Measurements from ENCODE around the gene RBBP8.

RBBP8 gene

DNA sequence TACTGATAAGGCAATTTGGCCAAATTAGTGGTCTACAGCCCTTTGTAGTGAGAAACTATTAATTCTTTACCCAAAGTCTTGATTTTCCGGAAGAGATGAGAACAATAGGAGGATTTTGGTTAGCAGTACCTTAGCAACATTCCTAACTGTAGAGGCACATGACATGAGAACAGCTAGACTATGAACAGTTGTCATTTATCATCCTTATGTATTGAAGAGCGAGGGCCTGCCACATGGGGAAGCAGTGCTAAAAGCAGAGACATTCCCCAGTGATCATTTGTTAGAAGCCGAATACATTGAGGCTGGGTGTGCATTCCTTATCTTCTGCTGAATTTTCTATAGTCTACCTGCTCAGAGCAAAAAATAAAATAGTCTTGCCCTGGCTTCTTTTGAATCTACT lies 65.2 kb downstream of the RBBP8 start:
- peaks cover 2% of the 10 kb centered on the region for H3K4me1 Mint-ChIP-seq (ENCODE audit: low read depth)
- no peak overlapping the region for H3K27ac Mint-ChIP-seq
- no peaks in the 10 kb centered on the region for H3K27me3 Mint-ChIP-seq
- H3K36me3 Mint-ChIP-seq (ENCODE audit: low read depth) = peaks cover 73% of the 10 kb centered on the region
- H3K4me3 Mint-ChIP-seq = no peak overlapping the region
- H3K9me3 Mint-ChIP-seq = no peaks in the 10 kb centered on the region
- DNase-seq = no peak

GRCh38 chr18:22999212-22999611 lies 66.1 kb downstream of the RBBP8 start:
- DNase-seq = no peak

GRCh38 chr18:22999647-23000046 lies 66.5 kb downstream of the RBBP8 start:
- H3K4me3 Mint-ChIP-seq = no peak overlapping the region
- H3K9me3 Mint-ChIP-seq = no peaks in the 10 kb centered on the region
- H3K36me3 Mint-ChIP-seq (ENCODE audit: low read depth) = peaks cover 82% of the 10 kb centered on the region
- no peak overlapping the region for H3K27ac Mint-ChIP-seq
- no peaks in the 10 kb centered on the region for H3K27me3 Mint-ChIP-seq
- DNase-seq = no peak
- peaks cover 2% of the 10 kb centered on the region for H3K4me1 Mint-ChIP-seq (ENCODE audit: low read depth)

More at GRCh38 chr18:22999212-22999611, 66.1 kb downstream of the RBBP8 start:
- no peaks in the 10 kb centered on the region for H3K27me3 Mint-ChIP-seq
- H3K4me1 Mint-ChIP-seq (ENCODE audit: low read depth) = peaks cover 2% of the 10 kb centered on the region
- peaks cover 78% of the 10 kb centered on the region for H3K36me3 Mint-ChIP-seq (ENCODE audit: low read depth)
- H3K9me3 Mint-ChIP-seq = no peaks in the 10 kb centered on the region
- H3K27ac Mint-ChIP-seq = no peak overlapping the region
- H3K4me3 Mint-ChIP-seq = no peak overlapping the region

DNA sequence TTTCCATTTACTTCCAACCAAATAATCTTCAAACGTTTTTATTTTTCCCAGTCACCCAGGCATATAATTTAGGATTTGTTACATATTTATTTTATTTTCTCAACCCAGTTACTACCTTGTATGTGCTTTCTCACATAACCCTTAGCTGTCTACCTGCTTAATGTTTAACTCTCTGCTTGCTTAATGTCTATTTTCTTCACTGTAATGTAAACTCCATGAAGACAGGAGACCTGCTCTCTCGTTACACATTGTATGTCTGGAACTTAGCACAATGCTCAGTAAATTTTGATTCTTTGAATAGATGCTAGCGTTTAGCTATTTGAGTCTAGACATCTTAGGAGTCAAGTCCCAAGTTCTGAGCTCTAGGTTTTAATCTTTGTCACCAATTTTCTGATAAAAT lies 70.2 kb downstream of the RBBP8 start:
- Mint-ChIP-seq H3K36me3 (ENCODE audit: low read depth) (peaks cover 83% of the 10 kb centered on the region), H3K4me3 (no peak overlapping the region), H3K27me3 (no peaks in the 10 kb centered on the region), H3K9me3 (no peaks in the 10 kb centered on the region), H3K27ac (no peak overlapping the region), H3K4me1 (ENCODE audit: low read depth) (no peaks in the 10 kb centered on the region)
- DNase-seq = no peak

- no peak for DNase-seq
- Mint-ChIP-seq H3K27ac (no peak overlapping the region), H3K4me3 (no peak overlapping the region), H3K9me3 (no peaks in the 10 kb centered on the region), H3K4me1 (ENCODE audit: low read depth) (peaks cover 16% of the 10 kb centered on the region), H3K36me3 (ENCODE audit: low read depth) (peaks cover 61% of the 10 kb centered on the region), H3K27me3 (no peaks in the 10 kb centered on the region)
These were observed 79.1 kb downstream of the RBBP8 start for GRCh38 chr18:23012249-23012648.

GRCh38 chr18:23020555-23021294 lies 87.6 kb downstream of the RBBP8 start:
- H3K36me3 Mint-ChIP-seq (ENCODE audit: low read depth) = peaks cover 72% of the 10 kb centered on the region
- peak overlapping the region; percentile 75 for H3K27ac Mint-ChIP-seq
- peaks cover 13% of the 10 kb centered on the region for H3K4me1 Mint-ChIP-seq (ENCODE audit: low read depth)
- peak overlapping the region; percentile 45 for H3K4me3 Mint-ChIP-seq
- H3K27me3 Mint-ChIP-seq = no peaks in the 10 kb centered on the region
- DNase-seq = no peak
- H3K9me3 Mint-ChIP-seq = no peaks in the 10 kb centered on the region

DNA sequence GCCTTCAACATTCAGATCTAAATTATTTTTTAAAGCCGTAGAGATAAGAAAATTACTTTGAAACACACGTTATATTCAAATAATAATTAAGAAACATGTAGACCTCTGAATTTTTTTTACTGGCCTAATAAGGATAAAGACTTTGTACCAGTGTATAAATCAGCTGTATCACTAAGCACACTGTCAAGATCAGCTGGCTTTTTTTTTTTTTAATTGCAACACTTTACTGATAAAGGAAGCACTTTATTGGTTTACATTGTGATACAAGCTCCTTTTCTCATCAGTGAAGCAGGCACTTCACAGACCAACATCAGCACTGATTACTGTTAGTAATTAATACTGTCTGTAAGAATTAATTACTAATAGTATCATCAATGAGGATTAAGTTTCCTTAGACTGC lies 88.5 kb downstream of the RBBP8 start:
- Mint-ChIP-seq H3K9me3 (no peaks in the 10 kb centered on the region), H3K4me3 (no peak overlapping the region), H3K27me3 (no peaks in the 10 kb centered on the region), H3K36me3 (ENCODE audit: low read depth) (peaks cover 79% of the 10 kb centered on the region), H3K4me1 (ENCODE audit: low read depth) (peaks cover 13% of the 10 kb centered on the region), H3K27ac (no peak overlapping the region)
- DNase-seq = no peak

DNA sequence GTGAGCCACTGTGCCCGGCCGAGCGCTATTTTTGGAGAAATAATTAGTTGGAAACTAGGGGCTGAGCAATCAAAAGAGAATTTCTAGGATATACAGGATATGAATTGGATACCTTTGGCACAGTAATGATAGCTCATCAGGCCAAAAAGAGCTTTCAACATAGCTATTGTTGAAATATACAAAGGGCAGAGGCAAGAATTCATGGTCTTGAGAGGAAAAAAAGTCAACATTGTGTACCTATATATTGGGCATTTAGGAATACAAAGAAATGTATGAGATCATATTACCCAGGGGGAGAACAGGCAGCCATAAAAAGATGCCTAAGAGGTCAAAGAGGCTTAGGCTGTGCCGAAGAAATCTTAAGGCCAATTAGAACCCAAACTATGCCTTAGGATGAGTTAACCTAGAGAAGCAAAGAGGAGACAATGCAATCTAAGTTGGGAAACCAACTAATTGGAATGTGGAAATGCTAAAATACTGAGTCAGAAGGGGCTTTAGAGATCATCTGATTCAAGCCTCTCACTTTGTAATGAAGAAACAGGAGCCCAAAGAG lies 99.0 kb downstream of the RBBP8 start:
- Mint-ChIP-seq H3K9me3 (no peaks in the 10 kb centered on the region), H3K27ac (no peak overlapping the region), H3K4me1 (ENCODE audit: low read depth) (peaks cover 2% of the 10 kb centered on the region), H3K27me3 (no peaks in the 10 kb centered on the region), H3K4me3 (no peak overlapping the region), H3K36me3 (ENCODE audit: low read depth) (peaks cover 18% of the 10 kb centered on the region)
- DNase-seq = no peak

- Mint-ChIP-seq H3K36me3 (ENCODE audit: low read depth) (peaks cover 9% of the 10 kb centered on the region), H3K9me3 (no peaks in the 10 kb centered on the region), H3K4me3 (no peak overlapping the region), H3K4me1 (ENCODE audit: low read depth) (peaks cover 2% of the 10 kb centered on the region), H3K27ac (no peak overlapping the region), H3K27me3 (no peaks in the 10 kb centered on the region)
- no peak for DNase-seq
These were observed 99.9 kb downstream of the RBBP8 start for GRCh38 chr18:23033056-23033455.

DNA sequence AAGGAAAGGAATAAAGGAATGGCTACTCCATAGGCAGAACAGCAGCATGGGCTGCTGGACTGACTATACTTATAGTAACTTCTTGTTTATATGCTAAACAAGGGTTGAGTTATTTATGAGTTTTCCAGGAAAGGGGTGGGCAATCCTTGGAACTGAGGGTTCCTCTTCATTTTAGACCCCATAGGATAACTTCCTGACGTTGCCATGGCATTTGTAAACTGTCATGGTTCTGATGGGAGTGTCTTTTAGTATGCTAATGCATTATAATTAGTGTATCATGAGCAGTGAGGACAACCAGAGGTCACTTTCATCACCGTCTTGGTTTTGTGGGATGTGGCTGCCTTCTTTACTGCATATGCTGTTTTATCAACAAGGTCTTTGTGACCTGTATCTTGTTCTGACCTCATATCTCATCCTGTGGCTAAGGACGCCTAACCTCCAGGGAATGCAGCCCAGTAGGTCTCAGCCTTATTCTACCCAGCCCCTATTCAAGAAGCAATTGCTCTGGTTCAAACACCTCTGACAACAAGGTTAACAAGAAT lies 103.6 kb downstream of the RBBP8 start:
- no peaks in the 10 kb centered on the region for H3K9me3 Mint-ChIP-seq
- no peaks in the 10 kb centered on the region for H3K36me3 Mint-ChIP-seq (ENCODE audit: low read depth)
- no peaks in the 10 kb centered on the region for H3K27me3 Mint-ChIP-seq
- DNase-seq = no peak
- H3K4me3 Mint-ChIP-seq = no peak overlapping the region
- no peak overlapping the region for H3K27ac Mint-ChIP-seq
- H3K4me1 Mint-ChIP-seq (ENCODE audit: low read depth) = no peaks in the 10 kb centered on the region

DNA sequence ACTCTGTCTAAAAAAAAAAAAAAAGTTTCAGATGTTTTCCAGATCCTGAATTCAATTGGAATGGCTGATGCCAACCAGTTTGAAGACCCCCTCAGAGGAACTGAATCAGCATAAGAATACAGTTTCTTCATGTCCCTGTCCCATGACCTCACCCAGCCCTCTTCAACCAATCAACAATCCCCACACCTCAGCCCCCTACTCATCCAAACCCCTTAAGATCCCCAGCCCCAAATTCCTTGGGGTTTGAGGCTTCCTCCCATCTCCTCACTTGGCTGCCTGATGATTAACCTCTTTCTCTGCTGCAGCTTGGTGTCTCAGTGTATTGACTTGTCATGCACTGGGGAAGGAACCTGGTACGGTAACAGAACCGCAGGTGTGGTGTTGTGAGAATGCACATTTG lies 104.5 kb downstream of the RBBP8 start:
- H3K4me1 Mint-ChIP-seq (ENCODE audit: low read depth) = no peaks in the 10 kb centered on the region
- DNase-seq = no peak
- H3K27ac Mint-ChIP-seq = no peak overlapping the region
- H3K36me3 Mint-ChIP-seq (ENCODE audit: low read depth) = no peaks in the 10 kb centered on the region
- H3K9me3 Mint-ChIP-seq = no peaks in the 10 kb centered on the region
- no peak overlapping the region for H3K4me3 Mint-ChIP-seq
- no peaks in the 10 kb centered on the region for H3K27me3 Mint-ChIP-seq

DNA sequence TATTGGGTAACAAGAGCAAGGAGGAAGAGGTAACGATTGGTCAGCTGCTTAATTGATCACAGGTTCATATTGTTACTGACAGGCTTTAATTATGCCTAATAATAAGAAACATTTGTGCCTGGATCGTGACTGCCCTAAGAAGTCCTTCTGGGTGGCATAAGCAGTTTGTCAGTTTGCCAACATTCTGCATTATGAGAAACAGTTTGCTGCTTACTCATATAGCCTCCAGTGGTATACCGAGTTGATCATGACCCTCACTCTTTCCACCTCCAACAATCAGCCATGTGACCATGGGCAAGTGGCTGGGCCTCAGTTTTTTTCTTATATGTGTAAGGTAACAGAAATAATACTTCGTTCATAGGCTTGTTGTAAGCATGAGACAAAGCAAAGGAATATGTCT lies 105.6 kb downstream of the RBBP8 start:
- Mint-ChIP-seq H3K27me3 (no peaks in the 10 kb centered on the region), H3K9me3 (peaks cover 1% of the 10 kb centered on the region), H3K4me3 (no peak overlapping the region), H3K36me3 (ENCODE audit: low read depth) (no peaks in the 10 kb centered on the region), H3K27ac (no peak overlapping the region), H3K4me1 (ENCODE audit: low read depth) (no peaks in the 10 kb centered on the region)
- no peak for DNase-seq

DNA sequence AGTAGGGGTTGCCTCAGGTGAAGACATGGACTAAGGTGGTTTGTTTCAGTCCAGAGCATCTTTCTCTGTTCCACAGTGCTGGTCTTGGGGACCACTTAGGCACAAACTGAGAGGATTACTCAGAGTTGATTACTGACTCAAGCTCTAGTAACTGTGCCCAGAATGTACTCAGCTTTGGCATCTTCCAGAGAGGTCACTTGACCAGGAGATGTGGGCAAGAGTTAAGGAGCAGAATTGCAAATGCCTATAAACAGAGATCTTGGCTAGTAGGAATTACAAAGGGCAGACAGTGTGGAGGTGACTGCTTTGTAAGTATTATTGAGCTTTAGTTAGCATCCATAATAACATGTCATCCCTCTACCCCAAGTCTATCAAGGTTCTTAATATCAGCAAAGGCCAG lies 109.0 kb downstream of the RBBP8 start:
- Mint-ChIP-seq H3K36me3 (ENCODE audit: low read depth) (no peaks in the 10 kb centered on the region), H3K27ac (no peak overlapping the region), H3K4me1 (ENCODE audit: low read depth) (no peaks in the 10 kb centered on the region), H3K27me3 (no peaks in the 10 kb centered on the region), H3K9me3 (peaks cover 6% of the 10 kb centered on the region), H3K4me3 (no peak overlapping the region)
- DNase-seq = no peak

DNA sequence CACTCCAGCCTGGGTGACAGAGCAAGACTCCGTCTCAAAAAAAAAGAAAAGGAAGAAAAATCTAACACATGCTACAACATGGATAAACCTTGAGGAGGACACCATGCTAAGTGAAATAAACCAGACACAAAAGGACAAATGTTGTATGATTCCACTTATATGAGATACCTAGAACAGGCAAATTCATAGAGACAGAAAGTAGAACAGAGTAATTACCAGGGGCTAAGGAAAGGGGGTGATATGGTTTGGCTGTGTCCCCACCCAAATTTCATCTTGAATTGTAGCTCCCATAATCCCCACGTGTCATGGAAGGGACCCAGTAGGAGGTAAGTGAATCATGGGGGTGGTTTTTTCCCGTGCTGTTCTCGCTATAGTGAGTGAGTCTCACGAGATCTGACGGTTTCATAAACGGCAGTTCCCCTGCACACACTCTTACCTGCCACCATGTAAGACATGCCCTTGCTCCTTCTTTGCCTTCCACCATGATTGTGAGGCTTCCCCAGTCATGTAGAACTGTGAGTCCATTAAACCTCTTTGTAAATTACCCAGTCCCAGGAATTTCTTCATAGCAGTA lies 110.8 kb downstream of the RBBP8 start:
- H3K9me3 Mint-ChIP-seq = peaks cover 6% of the 10 kb centered on the region
- H3K36me3 Mint-ChIP-seq (ENCODE audit: low read depth) = no peaks in the 10 kb centered on the region
- no peak overlapping the region for H3K27ac Mint-ChIP-seq
- no peaks in the 10 kb centered on the region for H3K27me3 Mint-ChIP-seq
- no peak overlapping the region for H3K4me3 Mint-ChIP-seq
- no peaks in the 10 kb centered on the region for H3K4me1 Mint-ChIP-seq (ENCODE audit: low read depth)
- no peak for DNase-seq

DNA sequence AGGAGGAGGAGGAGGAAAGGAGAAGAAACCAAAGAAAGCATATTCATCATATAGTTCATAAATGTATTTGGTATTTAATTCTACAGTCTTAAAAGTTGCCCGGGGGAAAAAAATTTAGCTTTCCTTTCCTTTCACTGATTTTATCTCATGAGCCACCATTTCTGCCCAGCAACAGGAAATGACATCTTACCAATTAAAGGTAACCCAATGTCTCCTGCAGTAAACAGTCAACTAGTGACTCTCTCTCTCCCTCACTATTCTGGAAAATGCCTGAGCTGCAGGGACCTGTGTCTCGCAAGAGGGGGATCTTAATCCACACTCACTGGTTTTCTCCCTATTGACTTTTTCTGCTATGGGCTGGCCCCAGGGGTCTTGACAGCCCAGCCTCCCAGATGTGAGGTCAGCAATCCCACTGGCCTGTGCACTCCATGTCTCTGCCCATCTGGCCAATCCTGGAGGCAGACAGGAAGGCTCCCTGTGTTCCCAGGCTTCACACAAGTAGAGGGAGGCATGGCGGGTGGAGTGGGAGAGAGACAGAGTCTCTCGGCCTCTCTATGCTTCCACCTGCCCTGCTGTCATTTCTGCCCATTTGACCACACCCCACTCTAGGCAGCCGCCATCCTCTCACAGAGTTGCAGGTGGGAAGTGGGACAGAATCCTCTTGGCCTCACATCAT lies 116.7 kb downstream of the RBBP8 start:
- DNase-seq = no peak
- Mint-ChIP-seq H3K36me3 (ENCODE audit: low read depth) (no peaks in the 10 kb centered on the region), H3K4me1 (ENCODE audit: low read depth) (peaks cover 16% of the 10 kb centered on the region), H3K4me3 (no peak overlapping the region), H3K27me3 (no peaks in the 10 kb centered on the region), H3K9me3 (no peaks in the 10 kb centered on the region), H3K27ac (peak overlapping the region; percentile 70)
